ENCODE data around the gene ALAS1.

The ALAS1 gene

DNA sequence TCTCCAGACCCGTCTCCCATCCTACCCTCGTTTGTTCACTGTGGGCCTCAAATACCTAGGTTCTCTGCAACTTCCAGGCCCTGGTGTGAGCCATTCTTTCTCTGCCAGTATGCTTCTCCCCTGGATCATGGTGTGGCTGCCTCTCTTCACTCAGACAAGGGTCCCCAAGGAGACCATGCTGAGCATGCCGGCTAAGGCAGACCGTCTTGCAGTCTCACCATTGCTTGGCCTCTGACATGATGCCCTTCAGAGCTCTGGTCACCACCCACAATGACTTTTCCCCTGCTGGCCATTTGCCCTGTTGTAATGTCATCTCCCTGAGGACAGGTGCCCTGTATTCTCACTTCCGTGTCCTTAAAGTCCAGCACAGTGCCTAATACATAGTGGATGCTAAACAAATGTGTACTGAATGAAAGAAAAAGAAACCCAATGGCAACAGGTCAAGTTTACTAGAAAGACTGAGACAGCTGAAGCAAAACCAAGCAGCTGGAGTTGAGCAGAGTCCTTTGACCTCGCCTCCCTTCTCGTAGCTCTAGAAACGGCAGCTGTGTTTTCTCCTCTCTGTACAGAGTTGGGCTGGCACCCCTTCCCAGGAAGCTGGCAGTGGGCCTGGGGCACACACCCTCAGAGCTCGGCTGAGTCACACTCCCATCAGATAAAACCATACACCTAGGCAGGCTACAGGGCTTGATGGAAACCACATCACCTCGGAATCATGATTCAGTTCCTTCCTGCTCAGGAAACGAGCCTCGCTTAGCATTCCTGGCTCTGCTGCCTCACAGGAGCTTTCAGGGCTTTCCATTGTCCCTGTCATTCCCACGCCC lies 18.8 kb downstream of the ALAS1 start:
- Mint-ChIP-seq H3K9me3 (no peaks in the 10 kb centered on the region), H3K27ac (peak overlapping the region; percentile 59), H3K4me3 (no peak overlapping the region), H3K4me1 (peaks cover 30% of the 10 kb centered on the region), H3K36me3 (peaks cover 29% of the 10 kb centered on the region), H3K27me3 (no peaks in the 10 kb centered on the region)
- DNase-seq (ENCODE audit: low spot score in 2 of 2), result no peak
- no peak for ATAC-seq (ENCODE audit: low read depth)

DNA sequence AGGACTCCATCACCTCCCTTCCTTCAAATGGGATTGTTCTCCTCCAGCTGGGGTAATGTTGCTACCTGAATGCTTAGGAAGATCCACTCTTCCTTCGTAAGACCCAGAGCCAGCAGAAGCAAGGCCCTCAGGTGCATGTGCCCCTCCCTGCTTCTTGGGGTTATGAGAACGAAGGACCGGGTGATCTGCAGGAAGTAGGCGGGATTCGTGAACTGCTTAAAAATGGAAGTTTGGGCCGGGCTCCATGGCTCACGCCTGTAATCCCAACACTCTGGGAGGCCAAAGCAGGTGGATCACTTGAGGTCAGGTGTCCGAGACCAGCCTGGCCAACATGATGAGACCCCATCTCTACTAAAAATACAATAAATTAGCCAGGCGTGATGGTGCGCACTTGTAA lies 19.4 kb downstream of the ALAS1 start:
- Mint-ChIP-seq H3K27me3 (no peaks in the 10 kb centered on the region), H3K27ac (peak overlapping the region; percentile 59), H3K4me3 (no peak overlapping the region), H3K9me3 (no peaks in the 10 kb centered on the region), H3K36me3 (peaks cover 29% of the 10 kb centered on the region), H3K4me1 (peaks cover 35% of the 10 kb centered on the region)
- DNase-seq (ENCODE audit: low spot score in 2 of 2) (no peak), ATAC-seq (ENCODE audit: low read depth) (no peak)

DNA sequence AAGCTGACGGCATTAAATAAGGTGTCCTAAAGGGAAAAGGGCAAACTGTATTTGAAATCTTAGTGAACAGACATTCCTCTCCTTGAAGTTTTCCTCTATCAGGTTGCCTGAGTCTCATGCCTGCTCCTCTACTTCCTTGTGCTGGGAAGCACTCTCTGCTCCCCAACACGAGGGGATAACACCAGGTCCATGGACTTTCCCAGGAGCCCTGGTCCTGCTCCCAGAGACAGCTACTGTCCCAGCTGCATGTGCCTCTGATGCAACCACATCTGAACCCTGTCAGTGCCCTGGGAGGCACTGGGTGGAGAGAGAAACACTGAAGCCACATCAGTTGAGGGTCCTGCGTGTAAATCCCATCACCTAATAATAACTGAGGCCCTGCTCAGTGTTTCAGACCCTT lies 20.1 kb downstream of the ALAS1 start:
- H3K27ac Mint-ChIP-seq, result no peak overlapping the region
- H3K4me3 Mint-ChIP-seq, result peak overlapping the region; percentile 50
- H3K9me3 Mint-ChIP-seq, result no peaks in the 10 kb centered on the region
- H3K27me3 Mint-ChIP-seq, result no peaks in the 10 kb centered on the region
- ATAC-seq (ENCODE audit: low read depth) (no peak), DNase-seq (ENCODE audit: low spot score in 2 of 2) (no peak)
- peaks cover 39% of the 10 kb centered on the region for H3K4me1 Mint-ChIP-seq
- H3K36me3 Mint-ChIP-seq, result peaks cover 30% of the 10 kb centered on the region

DNA sequence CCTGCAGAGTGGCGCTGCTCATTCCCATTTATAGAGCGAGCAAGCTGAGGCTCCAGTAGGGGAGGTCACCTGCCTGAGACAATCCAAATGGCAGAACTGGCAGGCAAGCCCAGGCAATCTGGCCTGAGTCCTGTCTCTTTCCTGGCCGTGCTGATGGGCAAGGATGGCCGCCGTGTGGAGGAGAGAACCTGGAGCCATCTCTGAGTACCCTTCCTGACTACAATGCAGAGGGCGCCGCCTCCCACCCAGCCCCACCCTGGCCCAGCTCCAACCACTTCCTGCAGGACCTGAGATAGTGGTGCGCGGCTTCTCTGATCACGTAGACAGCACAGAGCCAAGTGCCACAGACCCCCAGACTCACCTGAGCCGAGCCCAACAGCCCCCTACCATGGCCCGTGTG lies 20.5 kb downstream of the ALAS1 start:
- Mint-ChIP-seq H3K36me3 (peaks cover 33% of the 10 kb centered on the region), H3K4me1 (peaks cover 43% of the 10 kb centered on the region), H3K4me3 (peak overlapping the region; percentile 50), H3K27ac (no peak overlapping the region), H3K9me3 (no peaks in the 10 kb centered on the region), H3K27me3 (no peaks in the 10 kb centered on the region)
- DNase-seq (ENCODE audit: low spot score in 2 of 2) (no peak), ATAC-seq (ENCODE audit: low read depth) (no peak)

DNA sequence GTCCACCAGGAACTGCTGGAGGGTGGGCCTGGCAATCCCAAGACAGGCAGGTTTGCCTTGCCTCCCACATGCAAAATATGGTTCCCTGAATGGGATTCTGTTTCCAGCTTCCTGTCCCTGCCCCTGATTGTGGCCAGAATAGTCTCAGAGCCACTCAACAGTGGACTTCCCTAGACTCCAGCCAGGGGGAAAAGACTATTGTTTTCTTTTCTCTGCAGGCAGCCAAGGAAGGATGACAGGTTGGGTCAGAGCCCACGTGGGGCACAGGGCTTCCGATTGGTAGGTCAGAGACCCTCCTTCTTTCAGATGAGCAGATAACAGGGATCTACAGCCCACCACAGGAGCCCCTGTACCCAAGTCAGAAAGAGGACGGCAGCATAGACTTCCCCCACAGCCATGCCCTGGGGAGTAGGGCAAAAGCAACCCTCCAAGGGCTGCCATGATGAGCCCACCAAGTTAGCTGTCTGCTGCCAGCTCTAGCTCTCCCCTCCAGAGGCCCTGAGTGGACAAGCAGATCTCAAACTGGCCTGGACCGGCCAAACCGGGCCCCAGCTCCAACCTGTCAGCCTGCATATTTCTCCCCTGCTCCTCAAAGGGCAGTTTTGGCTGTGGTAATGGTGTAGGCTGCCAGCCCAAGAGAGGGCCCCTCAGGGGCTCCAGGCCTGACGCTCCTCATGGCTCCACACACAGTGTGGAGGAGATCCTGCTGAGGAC lies 21.1 kb downstream of the ALAS1 start:
- peak overlapping the region; percentile 47 for H3K4me3 Mint-ChIP-seq
- ATAC-seq (ENCODE audit: low read depth) (no peak), DNase-seq (ENCODE audit: low spot score in 2 of 2) (no peak)
- no peaks in the 10 kb centered on the region for H3K27me3 Mint-ChIP-seq
- no peaks in the 10 kb centered on the region for H3K9me3 Mint-ChIP-seq
- H3K4me1 Mint-ChIP-seq, result peaks cover 49% of the 10 kb centered on the region
- H3K36me3 Mint-ChIP-seq, result peaks cover 36% of the 10 kb centered on the region
- peak overlapping the region; percentile 55 for H3K27ac Mint-ChIP-seq

DNA sequence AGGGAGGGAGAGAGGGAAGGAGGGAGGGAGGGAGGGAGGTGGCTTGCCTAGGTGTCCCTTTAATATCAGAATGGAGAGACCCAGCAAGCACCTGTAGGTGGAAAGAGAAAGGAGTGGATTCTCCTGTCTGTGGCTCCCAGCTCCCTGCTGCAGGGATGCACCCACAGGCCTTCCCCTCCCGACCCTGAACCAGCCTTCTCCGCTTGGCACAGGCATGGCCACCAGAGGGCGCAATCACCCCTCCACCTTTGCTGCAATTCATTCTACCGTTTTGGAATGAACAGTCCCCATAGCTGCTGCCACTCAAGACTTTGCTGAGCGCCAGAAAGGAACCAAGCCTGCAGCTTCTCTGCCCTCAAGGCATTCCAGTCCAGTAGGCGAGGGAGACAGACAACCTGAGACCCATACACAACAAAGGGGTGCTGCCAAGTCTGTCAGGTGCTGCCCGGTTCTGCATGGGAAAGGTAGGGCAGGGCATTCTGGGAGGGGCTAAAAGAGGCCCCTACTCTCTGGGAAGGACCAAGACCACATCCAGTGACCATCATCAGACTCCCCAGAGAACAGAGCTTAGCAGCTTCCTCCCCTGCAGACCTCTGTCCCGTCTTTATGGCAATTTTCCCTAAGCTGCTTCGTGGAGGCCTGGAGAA lies 22.5 kb downstream of the ALAS1 start:
- peak; percentile 86 to 89 for DNase-seq (ENCODE audit: low spot score in 2 of 2)
- peak overlapping the region; percentile 51 for H3K4me3 Mint-ChIP-seq
- ATAC-seq (ENCODE audit: low read depth), result peak; percentile 77
- peaks cover 29% of the 10 kb centered on the region for H3K36me3 Mint-ChIP-seq
- H3K27me3 Mint-ChIP-seq, result no peaks in the 10 kb centered on the region
- peaks cover 55% of the 10 kb centered on the region for H3K4me1 Mint-ChIP-seq
- H3K9me3 Mint-ChIP-seq, result no peaks in the 10 kb centered on the region
- H3K27ac Mint-ChIP-seq, result no peak overlapping the region

DNA sequence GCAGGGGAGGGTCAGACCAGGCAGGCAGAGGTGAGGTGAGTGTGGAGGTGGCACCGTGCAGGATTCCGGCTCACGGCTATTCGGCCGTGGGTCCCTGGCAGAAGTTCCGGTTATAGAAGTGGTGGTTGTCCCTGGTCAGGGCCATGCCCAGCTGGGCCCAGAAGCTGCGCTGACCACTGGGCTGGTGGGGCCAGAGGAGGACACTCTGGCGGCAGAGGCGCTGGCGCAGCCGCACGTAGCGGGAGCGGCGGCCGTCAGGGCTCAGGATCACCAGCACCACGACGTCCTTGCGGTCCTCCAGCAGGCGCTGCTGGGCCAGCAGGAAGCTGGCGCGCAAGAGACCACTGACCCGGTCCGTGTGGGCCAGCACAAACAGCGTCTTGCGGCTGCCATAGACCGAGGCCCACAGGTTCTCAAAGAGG lies 23.2 kb downstream of the ALAS1 start:
- Mint-ChIP-seq H3K27ac (no peak overlapping the region), H3K9me3 (no peaks in the 10 kb centered on the region), H3K4me3 (peak overlapping the region; percentile 47), H3K36me3 (peaks cover 27% of the 10 kb centered on the region), H3K27me3 (no peaks in the 10 kb centered on the region), H3K4me1 (peaks cover 57% of the 10 kb centered on the region)
- ATAC-seq (ENCODE audit: low read depth) (no peak), DNase-seq (ENCODE audit: low spot score in 2 of 2) (no peak)

DNA sequence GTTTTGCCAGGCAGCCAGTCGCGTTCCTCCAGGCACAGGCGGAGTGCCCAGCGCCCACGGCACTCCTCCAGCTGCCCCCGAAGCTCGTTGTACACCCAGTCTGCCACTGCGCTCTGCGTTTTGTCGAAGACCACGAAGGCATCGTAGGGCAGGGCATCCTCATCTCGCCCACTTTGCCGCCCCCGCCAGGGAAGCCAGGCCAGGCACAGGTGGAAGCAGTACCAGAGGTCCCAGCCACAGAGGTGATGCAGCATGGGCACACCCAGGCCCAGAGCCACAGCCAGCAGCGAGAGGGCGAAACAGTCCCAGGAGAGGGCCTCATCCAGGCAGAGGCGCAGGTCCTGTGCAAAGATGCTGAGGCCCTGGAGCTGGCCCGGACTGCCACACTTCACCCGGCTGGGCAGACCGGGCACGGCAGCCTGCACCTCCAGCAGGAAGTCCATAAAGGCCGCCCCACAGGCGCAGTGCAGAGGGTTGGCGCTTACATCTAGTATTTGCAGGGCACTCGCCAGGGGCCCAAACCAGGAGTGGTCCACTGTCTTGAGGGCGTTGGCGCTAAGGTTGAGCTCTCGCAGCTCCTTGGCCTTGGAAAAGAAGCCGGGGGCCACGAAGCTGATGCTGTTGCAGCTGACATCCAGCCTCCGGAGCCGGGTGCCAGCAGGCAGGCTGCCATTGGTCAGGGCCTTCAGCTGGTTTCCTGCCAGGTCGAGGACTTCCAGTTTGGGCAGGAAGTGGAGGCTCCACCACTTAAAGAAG lies 23.8 kb downstream of the ALAS1 start:
- no peak overlapping the region for H3K27ac Mint-ChIP-seq
- ATAC-seq (ENCODE audit: low read depth), result no peak
- DNase-seq (ENCODE audit: low spot score in 2 of 2), result no peak
- no peaks in the 10 kb centered on the region for H3K9me3 Mint-ChIP-seq
- H3K4me3 Mint-ChIP-seq, result peak overlapping the region; percentile 52
- peaks cover 24% of the 10 kb centered on the region for H3K36me3 Mint-ChIP-seq
- H3K27me3 Mint-ChIP-seq, result no peaks in the 10 kb centered on the region
- H3K4me1 Mint-ChIP-seq, result peaks cover 60% of the 10 kb centered on the region

DNA sequence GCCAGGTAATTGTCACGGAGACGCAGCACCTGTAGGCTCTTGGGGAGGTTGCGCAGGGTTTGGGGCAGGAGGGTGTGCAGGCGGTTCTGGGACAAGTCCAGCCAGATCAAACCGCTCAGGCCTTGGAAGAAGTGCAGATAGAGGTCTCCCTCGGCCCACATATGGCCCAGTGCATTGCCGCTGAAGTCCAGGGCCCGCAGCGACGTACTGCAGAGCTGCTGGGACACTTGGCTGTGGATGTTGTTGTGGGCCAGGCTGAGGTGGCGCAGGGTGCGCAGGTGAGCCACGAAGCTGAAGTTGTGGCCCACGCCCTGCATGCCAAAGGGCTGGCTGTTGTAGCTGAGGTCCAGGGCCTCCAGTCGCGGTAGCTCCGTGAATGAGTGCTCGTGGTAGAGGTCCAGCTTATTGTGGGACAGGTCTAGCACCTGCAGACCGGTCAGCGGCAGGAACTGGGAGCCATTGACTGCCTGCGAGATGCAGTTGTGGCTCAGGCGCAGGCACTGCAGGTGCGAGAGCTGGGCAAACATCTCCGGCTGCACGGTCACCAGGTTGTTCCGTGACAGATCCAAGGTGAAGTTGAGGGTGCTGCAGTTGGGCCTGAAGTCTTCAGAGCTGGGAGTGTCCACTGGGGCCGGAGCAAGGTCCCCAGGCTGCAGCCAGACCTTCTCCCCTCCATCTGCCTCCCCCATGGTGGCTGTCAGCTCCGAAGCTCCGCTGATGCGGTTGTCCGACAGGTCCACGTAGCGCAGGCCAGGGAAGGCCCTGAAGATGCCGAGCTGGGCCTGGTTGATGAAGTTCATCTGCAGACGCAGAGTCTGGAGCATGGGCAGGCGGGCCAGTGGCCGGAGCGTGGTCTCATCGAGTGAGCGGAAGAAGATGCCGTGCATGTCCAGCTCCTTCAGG lies 24.6 kb downstream of the ALAS1 start:
- Mint-ChIP-seq H3K36me3 (peaks cover 23% of the 10 kb centered on the region), H3K27ac (peak overlapping the region; percentile 60), H3K9me3 (no peaks in the 10 kb centered on the region), H3K27me3 (no peaks in the 10 kb centered on the region), H3K4me3 (peak overlapping the region; percentile 93), H3K4me1 (peaks cover 55% of the 10 kb centered on the region)
- ATAC-seq (ENCODE audit: low read depth) (no peak), DNase-seq (ENCODE audit: low spot score in 2 of 2) (no peak)

DNA sequence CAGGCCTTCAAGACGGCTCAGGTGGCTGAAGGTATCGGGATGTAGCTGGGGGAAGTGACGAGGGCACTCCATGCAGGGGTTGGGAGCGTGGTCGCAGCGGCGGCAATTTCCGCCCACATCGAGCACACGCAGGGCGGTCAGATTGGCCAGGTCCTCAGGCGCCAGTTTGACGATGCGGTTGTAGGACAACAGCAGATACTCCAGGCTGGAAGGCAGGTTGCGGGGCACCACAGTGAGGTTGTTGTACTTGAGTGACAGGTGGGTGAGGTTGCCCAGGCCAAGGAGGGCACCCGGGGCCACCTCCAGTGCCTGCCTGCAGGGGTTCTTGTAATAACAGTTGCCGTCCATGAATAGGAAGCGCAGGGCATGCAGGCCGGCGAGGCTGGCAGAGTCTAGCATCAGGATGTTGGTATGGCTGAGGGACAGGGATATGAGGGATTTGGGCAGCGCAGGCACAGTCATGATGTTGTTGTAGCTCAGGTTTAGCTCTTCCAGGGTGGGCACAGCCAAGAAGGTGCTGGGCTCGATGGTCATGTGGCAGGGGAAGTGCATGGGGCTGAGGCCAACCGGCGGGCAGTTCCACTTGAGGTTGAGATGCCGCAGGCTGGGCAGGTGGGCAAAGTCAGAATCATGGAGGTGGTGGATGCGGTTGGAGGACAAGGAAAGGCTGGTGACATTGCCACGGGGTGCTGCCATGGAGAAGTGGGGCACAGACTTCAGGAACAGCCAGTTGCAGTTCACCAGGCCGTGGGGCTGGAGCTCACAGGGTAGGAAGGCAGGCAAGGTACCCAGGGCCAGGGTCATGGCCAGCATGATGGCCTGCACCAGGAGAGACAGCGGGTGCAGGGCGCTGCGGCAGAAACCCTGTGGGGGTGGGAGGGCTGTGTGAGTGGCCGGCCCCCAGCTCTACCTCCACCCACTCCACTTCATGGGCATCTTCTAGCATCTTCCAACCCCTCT lies 25.8 kb downstream of the ALAS1 start:
- no peak for ATAC-seq (ENCODE audit: low read depth)
- DNase-seq (ENCODE audit: low spot score in 2 of 2), result no peak
- H3K36me3 Mint-ChIP-seq, result peaks cover 23% of the 10 kb centered on the region
- H3K27me3 Mint-ChIP-seq, result no peaks in the 10 kb centered on the region
- H3K4me1 Mint-ChIP-seq, result peaks cover 52% of the 10 kb centered on the region
- H3K4me3 Mint-ChIP-seq, result peak overlapping the region; percentile 93
- H3K27ac Mint-ChIP-seq, result peak overlapping the region; percentile 60
- H3K9me3 Mint-ChIP-seq, result no peaks in the 10 kb centered on the region

DNA sequence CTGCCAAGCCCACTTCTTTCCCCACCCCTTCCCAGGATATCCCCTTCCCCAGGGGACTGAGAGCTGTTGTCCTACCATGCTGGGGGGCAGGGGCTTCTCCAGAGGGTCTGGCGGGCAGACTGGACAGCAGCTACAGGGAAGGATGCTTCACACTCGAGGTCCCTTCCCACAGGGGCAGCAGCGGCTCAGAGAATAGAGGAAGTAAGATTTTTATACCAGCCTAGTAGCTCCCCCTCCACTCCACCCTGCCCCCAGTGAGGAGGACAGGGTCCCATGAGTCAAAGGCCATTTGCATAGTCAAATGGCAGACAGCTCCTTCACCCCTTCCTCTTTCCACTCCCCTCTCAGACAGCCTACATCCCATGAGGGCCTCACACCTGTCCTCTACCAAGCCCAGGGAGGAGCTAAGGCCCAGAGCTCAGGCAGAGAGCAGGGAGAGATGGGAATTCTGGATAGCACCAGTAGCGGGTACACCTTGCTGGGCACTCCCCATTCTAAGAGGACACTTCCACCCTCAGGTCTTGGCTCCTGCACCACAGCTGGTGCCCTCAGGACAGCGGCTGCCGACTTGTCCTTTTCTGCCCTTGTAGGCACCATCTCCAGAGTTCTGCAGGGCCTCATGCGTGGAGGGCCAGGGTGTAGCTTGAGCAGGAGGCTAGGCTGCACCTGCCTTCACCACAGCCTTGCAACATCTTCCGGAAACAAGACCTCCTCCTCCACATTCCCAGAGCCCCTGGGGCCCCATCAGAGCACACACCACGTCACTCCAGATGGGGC lies 27.7 kb downstream of the ALAS1 start, which contains the start of gene TLR9:
TSS of gene TLR9 (minus strand) at position 194 of the 777 bp plus-strand sequence. CDS start at position 78, 116 bp downstream.
- H3K4me1 Mint-ChIP-seq, result peaks cover 48% of the 10 kb centered on the region
- H3K9me3 Mint-ChIP-seq, result no peaks in the 10 kb centered on the region
- peaks cover 34% of the 10 kb centered on the region for H3K36me3 Mint-ChIP-seq
- ATAC-seq (ENCODE audit: low read depth) (peak; percentile 94), DNase-seq (ENCODE audit: low spot score in 2 of 2) (peak; percentile 73 to 81)
- peak within 1 kb of the TSS; percentile 94 for H3K27ac Mint-ChIP-seq
- no peaks in the 10 kb centered on the region for H3K27me3 Mint-ChIP-seq
- peak within 1 kb of the TSS; percentile 93 for H3K4me3 Mint-ChIP-seq
